GM12878 (cell line): ENCODE results near the gene CACNA2D4. TPM values are rescaled to one million over a fixed set of nuclear protein-coding genes. Genes with fewer than 3 reads are reported as not detected.

ENCODE experiments used
- ATAC-seq: fragments of 200-7000 bp; cut with Tn5 transposase; 3 replicates; pipeline ENCODE4 v1.9.1; 2020; ENCODE audit warnings: mild to moderate bottlenecking, moderate library complexity
- BruUV-seq: library from RNA; stranded (reverse); fragments of 400-500 nt; replicated peaks from 2 replicates; lab custom pipeline; 2021; lab: Mats Ljungman, UMichigan
- CTCF ChIA-PET: fragments of 300-600 bp; sonication (Branson Sonifier 250); formaldehyde crosslinking; extraction: SDS; loops from one replicate; lab custom pipeline; 2021; ENCODE audit warnings: inconsistent platforms; lab: Yijun Ruan, JAX
- POLR2A ChIA-PET: fragments of 350-600 bp; formaldehyde crosslinking; extraction: SDS; loops from one replicate; lab custom pipeline; 2021; ENCODE audit warnings: inconsistent platforms; lab: Charles Lee
- RAD21 ChIA-PET: fragments of 300-600 bp; sonication (Branson Sonifier 250); formaldehyde crosslinking; loops from one replicate; lab custom pipeline; 2023; ENCODE audit warnings: antibody characterized with exemption; ENCODE audit not compliant: unreplicated experiment; lab: Charles Lee
- SMC1A ChIA-PET: fragments of 300-600 bp; sonication (Branson Sonifier 250); formaldehyde crosslinking; loops from one replicate; lab custom pipeline; 2023; ENCODE audit not compliant: unreplicated experiment, uncharacterized antibody; lab: Charles Lee
- DNase-seq: peaks from one replicate; pipeline ENCODE4 v3.0.0-alpha.2; 2011; ENCODE audit warnings: low read depth, low spot score
- FAIRE-seq: peaks from 3 replicates; lab custom pipeline; 2011; peaks lifted over from hg19 to GRCh38; lab: Jason Lieb, UNC
- H2AFZ ChIP-seq: 2 replicates; pipeline ENCODE4 v1.6.0; 2011; ENCODE audit warnings: low read depth, low read length, control low read depth; ENCODE audit not compliant: control insufficient read depth
- H3K27ac ChIP-seq: 2 replicates; pipeline ENCODE4 v1.5.1; 2011; ENCODE audit warnings: control low read depth; ENCODE audit not compliant: control insufficient read depth, insufficient read depth
- H3K27me3 ChIP-seq, 2 experiments: replicated peaks in 1 of 2; 2 replicates each; pipeline versions ENCODE4 v1.6.0 to v1.6.1; 2011; ENCODE audit warnings: low read length in 1 of 2; ENCODE audit not compliant: control insufficient read depth in 2 of 2, insufficient read depth in 2 of 2
- H3K36me3 ChIP-seq, 2 experiments: 2 replicates each; pipeline ENCODE4 v1.5.1; 2011; ENCODE audit warnings: low read length in 1 of 2; ENCODE audit not compliant: control insufficient read depth in 2 of 2, insufficient read depth in 2 of 2
- H3K4me1 ChIP-seq: 2 replicates; pipeline ENCODE4 v1.6.1; 2011; ENCODE audit warnings: mild to moderate bottlenecking, low read length, moderate library complexity, mixed read lengths; ENCODE audit not compliant: control insufficient read depth, insufficient read depth
- H3K4me2 ChIP-seq: 2 replicates; pipeline ENCODE4 v1.6.0; 2011; ENCODE audit warnings: control low read depth; ENCODE audit not compliant: control insufficient read depth, insufficient read depth
- H3K4me3 ChIP-seq: fragments of 200-600 bp; sonication (generic); 2 replicates; pipeline ENCODE4 v1.5.1; 2016
- H3K79me2 ChIP-seq: 2 replicates; pipeline ENCODE4 v1.6.0; 2011; ENCODE audit warnings: low read length; ENCODE audit not compliant: control insufficient read depth, insufficient read depth
- H3K9ac ChIP-seq: 2 replicates; pipeline ENCODE4 v1.8.0; 2011; ENCODE audit warnings: low read length, control low read depth, mixed read lengths; ENCODE audit not compliant: control insufficient read depth, insufficient read depth
- H3K9me3 ChIP-seq: replicated peaks from 3 replicates; pipeline ENCODE4 v1.5.1; 2011; ENCODE audit warnings: mild to moderate bottlenecking, low read length; ENCODE audit not compliant: control insufficient read depth, insufficient read depth
- H4K20me1 ChIP-seq: 2 replicates; pipeline ENCODE4 v1.6.0; 2011; ENCODE audit not compliant: control insufficient read depth, insufficient read depth
- ATF7 ChIP-seq: fragments of 450-650 bp; IDR thresholded peaks from 2 replicates; pipeline ENCODE4 v1.6.1; 2016; ENCODE audit warnings: low read depth, mild to moderate bottlenecking
- CREB1 ChIP-seq: IDR thresholded peaks from 2 replicates; pipeline ENCODE4 v1.6.1; 2012; ENCODE audit warnings: low read depth, mild to moderate bottlenecking, inconsistent platforms
- DPF2 ChIP-seq: fragments of 450-650 bp; IDR thresholded peaks from 2 replicates; pipeline ENCODE4 v1.6.1; 2017; ENCODE audit warnings: mild to moderate bottlenecking
- HCFC1 ChIP-seq: fragments of 150-350 bp; IDR thresholded peaks from 2 replicates; pipeline ENCODE4 v1.6.1; 2014; ENCODE audit warnings: low read length
- HDAC2 ChIP-seq: fragments of 200-600 bp; sonication (generic); IDR thresholded peaks from 2 replicates; pipeline ENCODE4 v1.6.1; 2017
- IKZF1 ChIP-seq: fragments of 450-650 bp; conservative IDR thresholded peaks from 2 replicates; pipeline ENCODE4 v1.6.1; 2017; ENCODE audit warnings: antibody characterized with exemption, mild to moderate bottlenecking
- IKZF2 ChIP-seq, 2 experiments: fragments of 450-650 bp; IDR thresholded peaks; 2 replicates each; pipeline ENCODE4 v1.6.1; 2017; ENCODE audit warnings: mild to moderate bottlenecking in 2 of 2, moderate library complexity in 2 of 2
- JUND ChIP-seq: IDR thresholded peaks from 2 replicates; pipeline ENCODE4 v1.6.1; 2012; ENCODE audit warnings: low read depth, mild to moderate bottlenecking, low read length, improper control_type of control experiment, moderate library complexity
- LARP7 ChIP-seq: fragments of 450-650 bp; IDR thresholded peaks from 2 replicates; pipeline ENCODE4 v1.6.1; 2017; ENCODE audit warnings: mild to moderate bottlenecking
- MEF2B ChIP-seq: fragments of 450-650 bp; IDR thresholded peaks from 2 replicates; pipeline ENCODE4 v1.6.1; 2018; ENCODE audit warnings: mild to moderate bottlenecking, moderate library complexity; ENCODE audit not compliant: partially characterized antibody, poor library complexity, severe bottlenecking
- MTA3 ChIP-seq: IDR thresholded peaks from 2 replicates; pipeline ENCODE4 v1.6.1; 2012; ENCODE audit warnings: low read length, inconsistent platforms, borderline replicate concordance
- NFXL1 ChIP-seq: fragments of 450-650 bp; IDR thresholded peaks from 2 replicates; pipeline ENCODE4 v1.6.1; 2017; ENCODE audit warnings: antibody characterized with exemption, mild to moderate bottlenecking, borderline replicate concordance
- NKRF ChIP-seq: fragments of 450-650 bp; conservative IDR thresholded peaks from 2 replicates; pipeline ENCODE4 v1.6.1; 2017; ENCODE audit warnings: mild to moderate bottlenecking, moderate library complexity
- PAX5 ChIP-seq: IDR thresholded peaks from 2 replicates; pipeline ENCODE4 v1.6.1; 2011; ENCODE audit warnings: low read depth, low read length, borderline replicate concordance
- RELA ChIP-seq: fragments of 450-650 bp; IDR thresholded peaks from 2 replicates; pipeline ENCODE4 v1.8.0; 2014; ENCODE audit warnings: borderline replicate concordance; ENCODE audit not compliant: partially characterized antibody
- SREBF2 ChIP-seq: IDR thresholded peaks from 2 replicates; pipeline ENCODE4 v1.6.1; 2012; ENCODE audit warnings: mild to moderate bottlenecking, low read length
- WGBS: methylation state at CpG from one replicate; pipeline ENCODE4 v1.1.6; 2016; ENCODE audit warnings: low lambda C conversion rate; ENCODE audit not compliant: insufficient replicate concordance, insufficient coverage; ENCODE audit errors: missing lambda C conversion rate; 5-methylcytosine and 5-hydroxymethylcytosine counted together
- in situ Hi-C: fragments of 300-500 bp; cut with MboI; formaldehyde crosslinking; loops from 9 replicates; pipeline ENCODE4 v1.14.3; 2018; ENCODE audit warnings: mixed read lengths
- intact Hi-C: fragments of 100-400 bp; cut with micrococcal nuclease; formaldehyde crosslinking; loops from one replicate; pipeline ENCODE4 v1.14.2; 2022; ENCODE audit not compliant: unreplicated experiment
- polyA plus RNA-seq, 11 experiments: library from polyadenylated mRNA; depleted of rRNA in 4 of 11; unstranded in 6 of 11; stranded (reverse) in 5 of 11; fragments of >200 nt; fragmentation: Nextera tagmentation in 4 of 11; fragmentation: Illumina TruSeq in 1 of 11; extraction: Ambion mirVana in 4 of 11; extraction: Trizol in 1 of 11; gene quantifications; 1 replicate in 1 of 11; 2 replicates in 10 of 11; pipeline versions ENCODE4 v1.2.1 to v1.2.3, GENCODE V29; 2011 to 2016; ENCODE audit warnings: inconsistent platforms in 2 of 11, missing spikeins in 2 of 11, low read depth in 1 of 11
- total RNA-seq, 4 experiments: library from RNA; depleted of rRNA in 3 of 4; stranded (reverse); fragments of >200 nt in 3 of 4; fragmentation: Illumina TruSeq in 1 of 4; extraction: Trizol in 1 of 4; gene quantifications; 2 replicates each; pipeline versions ENCODE4 v1.2.1 to v1.2.3, GENCODE V29; 2013 to 2021
- TF ChIP-seq, protein P1 (sequence below): IDR thresholded peaks from 2 replicates; pipeline ENCODE4 v1.6.1; 2012; ENCODE audit warnings: low read depth, low read length, improper control_type of control experiment
- TF ChIP-seq, protein P2 (sequence below): fragments of 450-650 bp; IDR thresholded peaks from 2 replicates; pipeline ENCODE4 v1.6.1; 2016; ENCODE audit warnings: mild to moderate bottlenecking

Gene CACNA2D4
- total and polyA plus RNA-seq, 10 of the 15 experiments (the other 5 are each of a cell fraction or from before 2014, with no cell fraction given) = 0.03 to 1.0 (median 0.65) TPM

DNA sequence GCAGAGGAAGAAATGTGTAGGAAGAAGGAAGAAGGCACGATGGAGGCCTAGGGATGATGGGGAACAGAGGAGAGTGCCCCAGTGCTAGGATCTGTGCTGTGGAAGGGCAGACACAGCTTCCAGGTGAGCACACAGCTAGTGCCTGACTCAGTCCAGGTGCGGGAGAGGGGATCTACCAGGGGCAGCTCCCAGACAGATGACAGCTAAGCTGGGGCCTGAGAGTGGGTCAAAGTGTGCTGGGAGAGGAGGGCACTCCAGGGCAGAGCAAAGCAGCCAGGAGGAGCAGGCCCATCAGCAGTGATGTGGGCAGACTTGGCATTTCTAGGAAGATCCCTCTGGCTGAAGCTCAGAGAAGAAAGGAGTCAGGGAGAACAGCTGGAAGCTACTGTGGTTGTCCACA lies 61.4 kb downstream of the CACNA2D4 start (continued):
- no peak for TF ChIP-seq JUND
- TF ChIP-seq DPF2 = no peak
- no peak for TF ChIP-seq IKZF1
- TF ChIP-seq, protein P1, sequence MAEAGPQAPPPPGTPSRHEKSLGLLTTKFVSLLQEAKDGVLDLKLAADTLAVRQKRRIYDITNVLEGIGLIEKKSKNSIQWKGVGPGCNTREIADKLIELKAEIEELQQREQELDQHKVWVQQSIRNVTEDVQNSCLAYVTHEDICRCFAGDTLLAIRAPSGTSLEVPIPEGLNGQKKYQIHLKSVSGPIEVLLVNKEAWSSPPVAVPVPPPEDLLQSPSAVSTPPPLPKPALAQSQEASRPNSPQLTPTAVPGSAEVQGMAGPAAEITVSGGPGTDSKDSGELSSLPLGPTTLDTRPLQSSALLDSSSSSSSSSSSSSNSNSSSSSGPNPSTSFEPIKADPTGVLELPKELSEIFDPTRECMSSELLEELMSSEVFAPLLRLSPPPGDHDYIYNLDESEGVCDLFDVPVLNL = no peak
- TF ChIP-seq, protein P2, sequence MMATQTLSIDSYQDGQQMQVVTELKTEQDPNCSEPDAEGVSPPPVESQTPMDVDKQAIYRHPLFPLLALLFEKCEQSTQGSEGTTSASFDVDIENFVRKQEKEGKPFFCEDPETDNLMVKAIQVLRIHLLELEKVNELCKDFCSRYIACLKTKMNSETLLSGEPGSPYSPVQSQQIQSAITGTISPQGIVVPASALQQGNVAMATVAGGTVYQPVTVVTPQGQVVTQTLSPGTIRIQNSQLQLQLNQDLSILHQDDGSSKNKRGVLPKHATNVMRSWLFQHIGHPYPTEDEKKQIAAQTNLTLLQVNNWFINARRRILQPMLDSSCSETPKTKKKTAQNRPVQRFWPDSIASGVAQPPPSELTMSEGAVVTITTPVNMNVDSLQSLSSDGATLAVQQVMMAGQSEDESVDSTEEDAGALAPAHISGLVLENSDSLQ = no peak

- POLR2A ChIA-PET = no interaction called here
- TF ChIP-seq PAX5 (no peak), ATF7 (no peak), IKZF2 (IDR thresholded peaks at IDR 0.05) (no peak), HCFC1 (no peak), RELA (no peak), NKRF (no peak), MTA3 (no peak), MEF2B (no peak), CREB1 (no peak), SREBF2 (no peak), LARP7 (no peak), HDAC2 (no peak), DPF2 (no peak), NFXL1 (no peak)
These were observed 63.2 kb downstream of the CACNA2D4 start for GRCh38 chr12:1855241-1855640.

More at GRCh38 chr12:1855241-1855640, 63.2 kb downstream of the CACNA2D4 start:
- H3K36me3 ChIP-seq = no peaks in the 10 kb centered on the region
- no peak overlapping the region for H3K27ac ChIP-seq
- H4K20me1 ChIP-seq = no peaks in the 10 kb centered on the region
- FAIRE-seq (no peak), DNase-seq (no peak), ATAC-seq (no peak)
- SMC1A ChIA-PET = interaction anchor here (0.8 kb wide), 1 partner anchor 13 kb away, joined by 4 read pairs; no protein-coding TSS in a partner anchor
- RAD21 ChIA-PET = no interaction called here
- H3K4me3 ChIP-seq = no peak overlapping the region
- no peak overlapping the region for H3K9ac ChIP-seq
- H3K4me2 ChIP-seq = no peak overlapping the region
- in situ Hi-C loops (no loop called here), intact Hi-C loops (no loop called here)
- 36% methylated on average over 3 of the region's 3 CpGs for WGBS
- H3K9me3 ChIP-seq = no peaks in the 10 kb centered on the region
- CTCF ChIA-PET = no interaction called here
- H3K79me2 ChIP-seq = no peaks in the 10 kb centered on the region
- no TSS peak for BruUV-seq
- H3K4me1 ChIP-seq = no peaks in the 10 kb centered on the region
- peaks cover 3% of the 10 kb centered on the region in 2 experiments; a peak in 3 of 4 replicates for H3K27me3 ChIP-seq
- H2AFZ ChIP-seq = no peak overlapping the region
